IMR-90 (cell line): Measurements from ENCODE around the gene CCER1. TPM values are rescaled to one million over a fixed set of nuclear protein-coding genes. Genes with fewer than 3 reads are reported as not detected.

Experiments
- ATAC-seq: fragments of 200-7000 bp; cut with Tn5 transposase; 2 replicates; pipeline ENCODE4 v1.9.1; 2020; ENCODE audit warnings: low read depth, mild to moderate bottlenecking, moderate library complexity
- BruUV-seq: library from RNA; stranded (reverse); fragments of 400-500 nt; replicated peaks from 2 replicates; lab custom pipeline; 2021; lab: Mats Ljungman, UMichigan
- CTCF ChIA-PET: fragments of 300-600 bp; formaldehyde crosslinking; extraction: SDS; loops from one replicate; lab custom pipeline; 2021; ENCODE audit warnings: antibody characterized with exemption; lab: Yijun Ruan, JAX
- POLR2A ChIA-PET: fragments of 300-600 bp; sonication (Branson Sonifier 250); formaldehyde crosslinking; loops from one replicate; lab custom pipeline; 2022; ENCODE audit warnings: antibody characterized with exemption; ENCODE audit not compliant: unreplicated experiment; lab: Charles Lee
- DNase-seq: peaks from one replicate; pipeline ENCODE4 v3.0.0; 2013
- H2AFZ ChIP-seq: replicated peaks from 2 replicates; pipeline ENCODE3; 2013; ENCODE audit warnings: low read length, mild to moderate bottlenecking; ENCODE audit not compliant: poor library complexity
- H2AK5ac ChIP-seq: 2 replicates; pipeline ENCODE4 v1.6.1; 2013; ENCODE audit warnings: low read depth, low read length, inconsistent platforms
- H2AK9ac ChIP-seq: replicated peaks from 2 replicates; pipeline ENCODE3; 2013; ENCODE audit warnings: mild to moderate bottlenecking, low read depth, low read length, moderate library complexity; ENCODE audit not compliant: poor library complexity
- H2BK120ac ChIP-seq: 2 replicates; pipeline ENCODE4 v1.6.1; 2013; ENCODE audit warnings: low read depth, low read length, inconsistent platforms
- H2BK15ac ChIP-seq: 3 replicates; pipeline ENCODE4 v1.6.1; 2013; ENCODE audit warnings: low read depth, low read length, inconsistent platforms
- H2BK20ac ChIP-seq: 2 replicates; pipeline ENCODE4 v1.6.1; 2013; ENCODE audit warnings: low read depth, mild to moderate bottlenecking, inconsistent platforms, low read length, moderate library complexity
- H2BK5ac ChIP-seq: 2 replicates; pipeline ENCODE4 v1.6.1; 2013; ENCODE audit warnings: mild to moderate bottlenecking, low read depth, low read length, inconsistent platforms; ENCODE audit not compliant: poor library complexity, severe bottlenecking
- H3K14ac ChIP-seq: replicated peaks from 2 replicates; pipeline ENCODE4 v1.6.1; 2013; ENCODE audit warnings: low read depth, low read length, inconsistent platforms
- H3K18ac ChIP-seq: 2 replicates; pipeline ENCODE4 v1.6.1; 2013; ENCODE audit warnings: low read depth, low read length, control low read depth
- H3K23ac ChIP-seq: 2 replicates; pipeline ENCODE4 v1.6.1; 2013; ENCODE audit warnings: low read depth, low read length, inconsistent platforms
- H3K27ac ChIP-seq: 2 replicates; pipeline ENCODE4 v1.5.1; 2013; ENCODE audit warnings: mild to moderate bottlenecking, control low read depth, low read length; ENCODE audit not compliant: insufficient read depth
- H3K27me3 ChIP-seq: 2 replicates; pipeline ENCODE4 v1.6.1; 2013; ENCODE audit warnings: low read length; ENCODE audit not compliant: control insufficient read depth, insufficient read depth
- H3K36me3 ChIP-seq: 2 replicates; pipeline ENCODE4 v1.6.1; 2013; ENCODE audit warnings: low read length, mixed read lengths; ENCODE audit not compliant: control insufficient read depth, insufficient read depth
- H3K4ac ChIP-seq: 2 replicates; pipeline ENCODE4 v1.6.1; 2013; ENCODE audit warnings: low read depth, low read length, inconsistent platforms
- H3K4me1 ChIP-seq: 2 replicates; pipeline ENCODE4 v1.6.1; 2013; ENCODE audit warnings: low read length, mixed read lengths; ENCODE audit not compliant: control insufficient read depth, insufficient read depth
- H3K4me2 ChIP-seq: 2 replicates; pipeline ENCODE4 v1.6.1; 2013; ENCODE audit warnings: low read depth, mild to moderate bottlenecking, control low read depth, low read length, moderate library complexity
- H3K4me3 ChIP-seq: 2 replicates; pipeline ENCODE4 v1.5.1; 2013; ENCODE audit warnings: low read depth, mild to moderate bottlenecking, control low read depth, low read length, moderate library complexity; ENCODE audit not compliant: insufficient read depth
- H3K56ac ChIP-seq: 2 replicates; pipeline ENCODE4 v1.6.1; 2013; ENCODE audit warnings: low read length, inconsistent platforms; ENCODE audit not compliant: insufficient read depth; ENCODE audit errors: extremely low read depth
- H3K79me1 ChIP-seq, 2 experiments: 2 replicates each; pipeline ENCODE4 v1.6.1; 2013; ENCODE audit warnings: low read length in 2 of 2, inconsistent platforms in 1 of 2, low read depth in 1 of 2
- H3K9ac ChIP-seq: 2 replicates; pipeline ENCODE4 v1.6.1; 2013; ENCODE audit warnings: low read depth, low read length, control low read depth
- H3K9me1 ChIP-seq: 2 replicates; pipeline ENCODE4 v1.6.1; 2013; ENCODE audit warnings: low read length, inconsistent platforms; ENCODE audit not compliant: insufficient read depth
- H3K9me3 ChIP-seq: 2 replicates; pipeline ENCODE4 v1.6.1; 2013; ENCODE audit warnings: low read length; ENCODE audit not compliant: control insufficient read depth, insufficient read depth
- H4K20me1 ChIP-seq: 2 replicates; pipeline ENCODE4 v1.6.1; 2013; ENCODE audit warnings: low read length, inconsistent platforms; ENCODE audit not compliant: insufficient read depth
- H4K5ac ChIP-seq: 2 replicates; pipeline ENCODE4 v1.6.1; 2013; ENCODE audit warnings: mild to moderate bottlenecking, low read depth, low read length, control low read depth
- H4K8ac ChIP-seq, 2 experiments: 2 replicates each; pipeline ENCODE4 v1.6.1; 2013; ENCODE audit warnings: low read depth in 2 of 2, low read length in 2 of 2, control low read depth in 1 of 2, inconsistent platforms in 1 of 2
- H4K91ac ChIP-seq: 2 replicates; pipeline ENCODE4 v1.6.1; 2013; ENCODE audit warnings: low read depth, low read length, inconsistent platforms; ENCODE audit not compliant: insufficient read depth
- BHLHE40 ChIP-seq: fragments of 150-350 bp; IDR thresholded peaks from 2 replicates; pipeline ENCODE4 v1.6.1; 2016; ENCODE audit warnings: mild to moderate bottlenecking, low read depth, low read length
- CEBPB ChIP-seq: IDR thresholded peaks from 2 replicates; pipeline ENCODE4 v1.6.1; 2012; ENCODE audit warnings: low read depth, low read length, improper control_type of control experiment
- CHD1 ChIP-seq: IDR thresholded peaks from 2 replicates; pipeline ENCODE4 v1.6.1; 2012; ENCODE audit warnings: low read depth, low read length, improper control_type of control experiment
- ELK1 ChIP-seq: fragments of 150-350 bp; IDR thresholded peaks from 2 replicates; pipeline ENCODE4 v1.6.1; 2016; ENCODE audit warnings: low read depth, mild to moderate bottlenecking, low read length, moderate library complexity, borderline replicate concordance
- FOS ChIP-seq: fragments of 150-350 bp; IDR thresholded peaks from 2 replicates; pipeline ENCODE4 v1.6.1; 2016; ENCODE audit warnings: low read depth, low read length
- MAFK ChIP-seq: IDR thresholded peaks from 2 replicates; pipeline ENCODE4 v1.6.1; 2012; ENCODE audit warnings: low read depth, low read length, improper control_type of control experiment
- MAZ ChIP-seq: IDR thresholded peaks from 2 replicates; pipeline ENCODE4 v1.6.1; 2012; ENCODE audit warnings: low read depth, mild to moderate bottlenecking, low read length, improper control_type of control experiment, moderate library complexity, borderline replicate concordance
- MXI1 ChIP-seq: IDR thresholded peaks from 2 replicates; pipeline ENCODE4 v1.6.1; 2012; ENCODE audit warnings: low read depth, mild to moderate bottlenecking, low read length, moderate library complexity, borderline replicate concordance
- NFE2L2 ChIP-seq: fragments of 150-350 bp; IDR thresholded peaks from 2 replicates; pipeline ENCODE4 v1.6.1; 2016; ENCODE audit warnings: low read depth, mild to moderate bottlenecking, low read length
- POLR2A ChIP-seq: IDR thresholded peaks from 2 replicates; pipeline ENCODE4 v1.6.1; 2012; ENCODE audit warnings: mild to moderate bottlenecking, low read depth, low read length
- RAD21 ChIP-seq: IDR thresholded peaks from 2 replicates; pipeline ENCODE4 v1.6.1; 2012; ENCODE audit warnings: low read length, improper control_type of control experiment
- RCOR1 ChIP-seq: IDR thresholded peaks from 2 replicates; pipeline ENCODE4 v1.6.1; 2012; ENCODE audit warnings: mild to moderate bottlenecking, low read length, improper control_type of control experiment; ENCODE audit not compliant: insufficient replicate concordance
- RFX5 ChIP-seq: IDR thresholded peaks from 2 replicates; pipeline ENCODE4 v1.8.0; 2012; ENCODE audit warnings: low read depth, mild to moderate bottlenecking, low read length, moderate library complexity
- SMC3 ChIP-seq: fragments of 150-350 bp; IDR thresholded peaks from 2 replicates; pipeline ENCODE4 v1.6.1; 2016; ENCODE audit warnings: low read depth, mild to moderate bottlenecking, antibody characterized with exemption, low read length, moderate library complexity
- WGBS, 2 experiments: methylation state at CpG; one replicate each; pipeline versions ENCODE4 v1.1.5 to v1.1.7; 2013; ENCODE audit warnings: missing lambda C conversion rate in 2 of 2; ENCODE audit not compliant: insufficient read length in 1 of 2; ENCODE audit errors: extremely low coverage in 2 of 2; 5-methylcytosine and 5-hydroxymethylcytosine counted together
- dilution Hi-C: fragments of 300-500 bp; cut with HindIII; formaldehyde crosslinking; loops from one replicate; pipeline ENCODE4 v1.14.3; 2018; ENCODE audit warnings: low sequenced_read_pairs; ENCODE audit not compliant: unreplicated experiment
- in situ Hi-C: fragments of 300-500 bp; cut with MboI; formaldehyde crosslinking; loops from 3 replicates; pipeline ENCODE4 v1.14.3; 2019; ENCODE audit warnings: low sequenced_read_pairs, inconsistent platforms, mixed read lengths
- intact Hi-C: fragments of 100-400 bp; cut with micrococcal nuclease; formaldehyde crosslinking; loops from 2 replicates; pipeline ENCODE4 v1.10.0; 2022
- polyA plus RNA-seq, 3 experiments: library from polyadenylated mRNA; depleted of rRNA; stranded (reverse); fragments of >200 nt; gene quantifications; 2 replicates each; pipeline ENCODE4 v1.2.3, GENCODE V29; 2012; ENCODE audit warnings: low replicate concordance in 1 of 3
- total RNA-seq: library from RNA; depleted of rRNA; stranded (reverse); fragments of >200 nt; gene quantifications from 2 replicates; pipeline ENCODE4 v1.2.3, GENCODE V29; 2012
- TF ChIP-seq, protein P1 (sequence below): fragments of 150-350 bp; IDR thresholded peaks from 2 replicates; pipeline ENCODE4 v1.6.1; 2017; ENCODE audit warnings: mild to moderate bottlenecking, antibody characterized with exemption, low read length, low read depth
- TF ChIP-seq, protein P2 (sequence below): conservative IDR thresholded peaks from 2 replicates; pipeline ENCODE4 v1.5.1; 2012; ENCODE audit warnings: mild to moderate bottlenecking, low read depth, low read length, improper control_type of control experiment

Gene CCER1
- total and polyA plus RNA-seq, 2 of the 4 experiments (the other 2 are of a cell fraction) = not detected

DNA sequence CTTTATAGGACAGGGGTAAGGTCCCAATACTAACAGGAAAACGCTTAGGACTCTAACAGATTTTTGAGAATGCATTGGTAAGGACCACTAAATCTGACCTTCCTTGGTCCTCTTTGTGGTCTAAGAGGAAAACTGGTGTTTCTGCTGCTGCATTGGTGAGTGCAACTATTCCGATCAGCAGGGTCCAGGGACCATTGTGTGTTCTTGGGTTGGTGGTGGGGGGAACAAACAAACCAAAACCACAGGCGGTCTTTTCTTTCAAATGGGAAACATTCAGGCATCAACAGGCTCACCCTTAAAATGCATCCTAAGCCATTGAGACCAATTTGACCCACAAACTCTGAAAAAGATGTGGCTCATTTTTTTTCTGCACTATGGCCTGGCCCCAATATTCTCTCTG is 29.1 kb upstream of the CCER1 start:
- no peaks in the 10 kb centered on the region for H3K9me1 ChIP-seq
- H2AK9ac ChIP-seq = no peak overlapping the region
- no peak overlapping the region for H2BK5ac ChIP-seq
- POLR2A ChIA-PET = no interaction called here
- H3K4me3 ChIP-seq = no peak overlapping the region
- dilution Hi-C loops = loop anchor here (25.0 kb wide), 1 partner anchor 353 kb away; no protein-coding TSS in a partner anchor
- H4K20me1 ChIP-seq = no peaks in the 10 kb centered on the region
- no peak overlapping the region for H3K27ac ChIP-seq
- no peak overlapping the region for H2BK15ac ChIP-seq
- no peaks in the 10 kb centered on the region for H3K27me3 ChIP-seq
- no peak overlapping the region for H2BK20ac ChIP-seq
- no peak overlapping the region for H2AK5ac ChIP-seq
- no peak overlapping the region for H4K8ac ChIP-seq
- H3K9me3 ChIP-seq = no peaks in the 10 kb centered on the region
- intact Hi-C loops = no loop called here
- no peaks in the 10 kb centered on the region for H3K36me3 ChIP-seq
- no TSS peak for BruUV-seq
- peaks cover 2% of the 10 kb centered on the region; the same call in 1 of the 2 replicates for H3K4me1 ChIP-seq
- in situ Hi-C loops = loop anchor here (10.0 kb wide), 1 partner anchor 161 kb away; no protein-coding TSS in a partner anchor
- H3K23ac ChIP-seq = no peak overlapping the region
- H3K4ac ChIP-seq = no peak overlapping the region
- no peak for TF ChIP-seq BHLHE40
- no peak for TF ChIP-seq ELK1
- no peak for TF ChIP-seq MAZ
- TF ChIP-seq, protein P1, sequence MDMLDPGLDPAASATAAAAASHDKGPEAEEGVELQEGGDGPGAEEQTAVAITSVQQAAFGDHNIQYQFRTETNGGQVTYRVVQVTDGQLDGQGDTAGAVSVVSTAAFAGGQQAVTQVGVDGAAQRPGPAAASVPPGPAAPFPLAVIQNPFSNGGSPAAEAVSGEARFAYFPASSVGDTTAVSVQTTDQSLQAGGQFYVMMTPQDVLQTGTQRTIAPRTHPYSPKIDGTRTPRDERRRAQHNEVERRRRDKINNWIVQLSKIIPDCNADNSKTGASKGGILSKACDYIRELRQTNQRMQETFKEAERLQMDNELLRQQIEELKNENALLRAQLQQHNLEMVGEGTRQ = no peak
- no peak for TF ChIP-seq CEBPB
- TF ChIP-seq, protein P2, sequence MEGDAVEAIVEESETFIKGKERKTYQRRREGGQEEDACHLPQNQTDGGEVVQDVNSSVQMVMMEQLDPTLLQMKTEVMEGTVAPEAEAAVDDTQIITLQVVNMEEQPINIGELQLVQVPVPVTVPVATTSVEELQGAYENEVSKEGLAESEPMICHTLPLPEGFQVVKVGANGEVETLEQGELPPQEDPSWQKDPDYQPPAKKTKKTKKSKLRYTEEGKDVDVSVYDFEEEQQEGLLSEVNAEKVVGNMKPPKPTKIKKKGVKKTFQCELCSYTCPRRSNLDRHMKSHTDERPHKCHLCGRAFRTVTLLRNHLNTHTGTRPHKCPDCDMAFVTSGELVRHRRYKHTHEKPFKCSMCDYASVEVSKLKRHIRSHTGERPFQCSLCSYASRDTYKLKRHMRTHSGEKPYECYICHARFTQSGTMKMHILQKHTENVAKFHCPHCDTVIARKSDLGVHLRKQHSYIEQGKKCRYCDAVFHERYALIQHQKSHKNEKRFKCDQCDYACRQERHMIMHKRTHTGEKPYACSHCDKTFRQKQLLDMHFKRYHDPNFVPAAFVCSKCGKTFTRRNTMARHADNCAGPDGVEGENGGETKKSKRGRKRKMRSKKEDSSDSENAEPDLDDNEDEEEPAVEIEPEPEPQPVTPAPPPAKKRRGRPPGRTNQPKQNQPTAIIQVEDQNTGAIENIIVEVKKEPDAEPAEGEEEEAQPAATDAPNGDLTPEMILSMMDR = no peak
- no peak for TF ChIP-seq CHD1
- no peak for TF ChIP-seq MAFK
- no peak for TF ChIP-seq RAD21
- TF ChIP-seq NFE2L2 = no peak
- TF ChIP-seq SMC3 = no peak
- TF ChIP-seq POLR2A = no peak
- no peak for TF ChIP-seq FOS
- TF ChIP-seq MXI1 = no peak
- TF ChIP-seq RCOR1 = no peak
- TF ChIP-seq RFX5 = no peak
- no CpG with 5 or more reads among the region's 3 CpGs for WGBS, 2 experiments
- H3K56ac ChIP-seq = no peak overlapping the region
- no peaks in the 10 kb centered on the region for H3K79me1 ChIP-seq
- no peak overlapping the region for H4K5ac ChIP-seq
- H3K4me2 ChIP-seq = no peak overlapping the region
- no peak overlapping the region for H3K14ac ChIP-seq
- H2AFZ ChIP-seq = no peak overlapping the region
- DNase-seq = no peak
- CTCF ChIA-PET = no interaction called here
- no peak overlapping the region for H2BK120ac ChIP-seq
- no peak overlapping the region for H4K91ac ChIP-seq
- no peak overlapping the region for H3K18ac ChIP-seq
- no peak overlapping the region for H3K9ac ChIP-seq
- ATAC-seq = no peak
